IMR-90 (cell line): ENCODE results near the gene NKX1-1. TPM values are rescaled to one million over a fixed set of nuclear protein-coding genes. Genes with fewer than 3 reads are reported as not detected.

Experiments
- ATAC-seq: fragments of 200-7000 bp; cut with Tn5 transposase; 2 replicates; pipeline ENCODE4 v1.9.1; 2020; ENCODE audit warnings: low read depth, mild to moderate bottlenecking, moderate library complexity
- BruUV-seq: library from RNA; stranded (reverse); fragments of 400-500 nt; replicated peaks from 2 replicates; lab custom pipeline; 2021; lab: Mats Ljungman, UMichigan
- CTCF ChIA-PET: fragments of 300-600 bp; formaldehyde crosslinking; extraction: SDS; loops from one replicate; lab custom pipeline; 2021; ENCODE audit warnings: antibody characterized with exemption; lab: Yijun Ruan, JAX
- POLR2A ChIA-PET: fragments of 300-600 bp; sonication (Branson Sonifier 250); formaldehyde crosslinking; loops from one replicate; lab custom pipeline; 2022; ENCODE audit warnings: antibody characterized with exemption; ENCODE audit not compliant: unreplicated experiment; lab: Charles Lee
- DNase-seq: peaks from one replicate; pipeline ENCODE4 v3.0.0; 2013
- H2AFZ ChIP-seq: replicated peaks from 2 replicates; pipeline ENCODE3; 2013; ENCODE audit warnings: low read length, mild to moderate bottlenecking; ENCODE audit not compliant: poor library complexity
- H2AK5ac ChIP-seq: 2 replicates; pipeline ENCODE4 v1.6.1; 2013; ENCODE audit warnings: low read depth, low read length, inconsistent platforms
- H2AK9ac ChIP-seq: replicated peaks from 2 replicates; pipeline ENCODE3; 2013; ENCODE audit warnings: mild to moderate bottlenecking, low read depth, low read length, moderate library complexity; ENCODE audit not compliant: poor library complexity
- H2BK120ac ChIP-seq: 2 replicates; pipeline ENCODE4 v1.6.1; 2013; ENCODE audit warnings: low read depth, low read length, inconsistent platforms
- H2BK15ac ChIP-seq: 3 replicates; pipeline ENCODE4 v1.6.1; 2013; ENCODE audit warnings: low read depth, low read length, inconsistent platforms
- H2BK20ac ChIP-seq: 2 replicates; pipeline ENCODE4 v1.6.1; 2013; ENCODE audit warnings: low read depth, mild to moderate bottlenecking, inconsistent platforms, low read length, moderate library complexity
- H2BK5ac ChIP-seq: 2 replicates; pipeline ENCODE4 v1.6.1; 2013; ENCODE audit warnings: mild to moderate bottlenecking, low read depth, low read length, inconsistent platforms; ENCODE audit not compliant: poor library complexity, severe bottlenecking
- H3K14ac ChIP-seq: replicated peaks from 2 replicates; pipeline ENCODE4 v1.6.1; 2013; ENCODE audit warnings: low read depth, low read length, inconsistent platforms
- H3K18ac ChIP-seq: 2 replicates; pipeline ENCODE4 v1.6.1; 2013; ENCODE audit warnings: low read depth, low read length, control low read depth
- H3K23ac ChIP-seq: 2 replicates; pipeline ENCODE4 v1.6.1; 2013; ENCODE audit warnings: low read depth, low read length, inconsistent platforms
- H3K27ac ChIP-seq: 2 replicates; pipeline ENCODE4 v1.5.1; 2013; ENCODE audit warnings: mild to moderate bottlenecking, control low read depth, low read length; ENCODE audit not compliant: insufficient read depth
- H3K27me3 ChIP-seq: 2 replicates; pipeline ENCODE4 v1.6.1; 2013; ENCODE audit warnings: low read length; ENCODE audit not compliant: control insufficient read depth, insufficient read depth
- H3K36me3 ChIP-seq: 2 replicates; pipeline ENCODE4 v1.6.1; 2013; ENCODE audit warnings: low read length, mixed read lengths; ENCODE audit not compliant: control insufficient read depth, insufficient read depth
- H3K4ac ChIP-seq: 2 replicates; pipeline ENCODE4 v1.6.1; 2013; ENCODE audit warnings: low read depth, low read length, inconsistent platforms
- H3K4me1 ChIP-seq: 2 replicates; pipeline ENCODE4 v1.6.1; 2013; ENCODE audit warnings: low read length, mixed read lengths; ENCODE audit not compliant: control insufficient read depth, insufficient read depth
- H3K4me2 ChIP-seq: 2 replicates; pipeline ENCODE4 v1.6.1; 2013; ENCODE audit warnings: low read depth, mild to moderate bottlenecking, control low read depth, low read length, moderate library complexity
- H3K4me3 ChIP-seq: 2 replicates; pipeline ENCODE4 v1.5.1; 2013; ENCODE audit warnings: low read depth, mild to moderate bottlenecking, control low read depth, low read length, moderate library complexity; ENCODE audit not compliant: insufficient read depth
- H3K56ac ChIP-seq: 2 replicates; pipeline ENCODE4 v1.6.1; 2013; ENCODE audit warnings: low read length, inconsistent platforms; ENCODE audit not compliant: insufficient read depth; ENCODE audit errors: extremely low read depth
- H3K79me1 ChIP-seq, 2 experiments: 2 replicates each; pipeline ENCODE4 v1.6.1; 2013; ENCODE audit warnings: low read length in 2 of 2, inconsistent platforms in 1 of 2, low read depth in 1 of 2
- H3K9ac ChIP-seq: 2 replicates; pipeline ENCODE4 v1.6.1; 2013; ENCODE audit warnings: low read depth, low read length, control low read depth
- H3K9me1 ChIP-seq: 2 replicates; pipeline ENCODE4 v1.6.1; 2013; ENCODE audit warnings: low read length, inconsistent platforms; ENCODE audit not compliant: insufficient read depth
- H3K9me3 ChIP-seq: 2 replicates; pipeline ENCODE4 v1.6.1; 2013; ENCODE audit warnings: low read length; ENCODE audit not compliant: control insufficient read depth, insufficient read depth
- H4K20me1 ChIP-seq: 2 replicates; pipeline ENCODE4 v1.6.1; 2013; ENCODE audit warnings: low read length, inconsistent platforms; ENCODE audit not compliant: insufficient read depth
- H4K5ac ChIP-seq: 2 replicates; pipeline ENCODE4 v1.6.1; 2013; ENCODE audit warnings: mild to moderate bottlenecking, low read depth, low read length, control low read depth
- H4K8ac ChIP-seq, 2 experiments: 2 replicates each; pipeline ENCODE4 v1.6.1; 2013; ENCODE audit warnings: low read depth in 2 of 2, low read length in 2 of 2, control low read depth in 1 of 2, inconsistent platforms in 1 of 2
- H4K91ac ChIP-seq: 2 replicates; pipeline ENCODE4 v1.6.1; 2013; ENCODE audit warnings: low read depth, low read length, inconsistent platforms; ENCODE audit not compliant: insufficient read depth
- BHLHE40 ChIP-seq: fragments of 150-350 bp; IDR thresholded peaks from 2 replicates; pipeline ENCODE4 v1.6.1; 2016; ENCODE audit warnings: mild to moderate bottlenecking, low read depth, low read length
- CEBPB ChIP-seq: IDR thresholded peaks from 2 replicates; pipeline ENCODE4 v1.6.1; 2012; ENCODE audit warnings: low read depth, low read length, improper control_type of control experiment
- CHD1 ChIP-seq: IDR thresholded peaks from 2 replicates; pipeline ENCODE4 v1.6.1; 2012; ENCODE audit warnings: low read depth, low read length, improper control_type of control experiment
- FOS ChIP-seq: fragments of 150-350 bp; IDR thresholded peaks from 2 replicates; pipeline ENCODE4 v1.6.1; 2016; ENCODE audit warnings: low read depth, low read length
- MAFK ChIP-seq: IDR thresholded peaks from 2 replicates; pipeline ENCODE4 v1.6.1; 2012; ENCODE audit warnings: low read depth, low read length, improper control_type of control experiment
- MAZ ChIP-seq: IDR thresholded peaks from 2 replicates; pipeline ENCODE4 v1.6.1; 2012; ENCODE audit warnings: low read depth, mild to moderate bottlenecking, low read length, improper control_type of control experiment, moderate library complexity, borderline replicate concordance
- MXI1 ChIP-seq: IDR thresholded peaks from 2 replicates; pipeline ENCODE4 v1.6.1; 2012; ENCODE audit warnings: low read depth, mild to moderate bottlenecking, low read length, moderate library complexity, borderline replicate concordance
- NFE2L2 ChIP-seq: fragments of 150-350 bp; IDR thresholded peaks from 2 replicates; pipeline ENCODE4 v1.6.1; 2016; ENCODE audit warnings: low read depth, mild to moderate bottlenecking, low read length
- POLR2A ChIP-seq: IDR thresholded peaks from 2 replicates; pipeline ENCODE4 v1.6.1; 2012; ENCODE audit warnings: mild to moderate bottlenecking, low read depth, low read length
- RAD21 ChIP-seq: IDR thresholded peaks from 2 replicates; pipeline ENCODE4 v1.6.1; 2012; ENCODE audit warnings: low read length, improper control_type of control experiment
- RCOR1 ChIP-seq: IDR thresholded peaks from 2 replicates; pipeline ENCODE4 v1.6.1; 2012; ENCODE audit warnings: mild to moderate bottlenecking, low read length, improper control_type of control experiment; ENCODE audit not compliant: insufficient replicate concordance
- RFX5 ChIP-seq: IDR thresholded peaks from 2 replicates; pipeline ENCODE4 v1.8.0; 2012; ENCODE audit warnings: low read depth, mild to moderate bottlenecking, low read length, moderate library complexity
- SMC3 ChIP-seq: fragments of 150-350 bp; IDR thresholded peaks from 2 replicates; pipeline ENCODE4 v1.6.1; 2016; ENCODE audit warnings: low read depth, mild to moderate bottlenecking, antibody characterized with exemption, low read length, moderate library complexity
- USF2 ChIP-seq: fragments of 150-350 bp; IDR thresholded peaks from 2 replicates; pipeline ENCODE4 v1.6.1; 2017; ENCODE audit warnings: mild to moderate bottlenecking, antibody characterized with exemption, low read length, low read depth
- WGBS, 2 experiments: methylation state at CpG; one replicate each; pipeline versions ENCODE4 v1.1.5 to v1.1.7; 2013; ENCODE audit warnings: missing lambda C conversion rate in 2 of 2; ENCODE audit not compliant: insufficient read length in 1 of 2; ENCODE audit errors: extremely low coverage in 2 of 2; 5-methylcytosine and 5-hydroxymethylcytosine counted together
- dilution Hi-C: fragments of 300-500 bp; cut with HindIII; formaldehyde crosslinking; loops from one replicate; pipeline ENCODE4 v1.14.3; 2018; ENCODE audit warnings: low sequenced_read_pairs; ENCODE audit not compliant: unreplicated experiment
- in situ Hi-C: fragments of 300-500 bp; cut with MboI; formaldehyde crosslinking; loops from 3 replicates; pipeline ENCODE4 v1.14.3; 2019; ENCODE audit warnings: low sequenced_read_pairs, inconsistent platforms, mixed read lengths
- intact Hi-C: fragments of 100-400 bp; cut with micrococcal nuclease; formaldehyde crosslinking; loops from 2 replicates; pipeline ENCODE4 v1.10.0; 2022
- polyA plus RNA-seq, 3 experiments: library from polyadenylated mRNA; depleted of rRNA; stranded (reverse); fragments of >200 nt; gene quantifications; 2 replicates each; pipeline ENCODE4 v1.2.3, GENCODE V29; 2012; ENCODE audit warnings: low replicate concordance in 1 of 3
- total RNA-seq: library from RNA; depleted of rRNA; stranded (reverse); fragments of >200 nt; gene quantifications from 2 replicates; pipeline ENCODE4 v1.2.3, GENCODE V29; 2012
- TF ChIP-seq, protein P1 (sequence below): fragments of 150-350 bp; IDR thresholded peaks from 2 replicates; pipeline ENCODE4 v1.6.1; 2016; ENCODE audit warnings: low read depth, mild to moderate bottlenecking, low read length, moderate library complexity, borderline replicate concordance
- TF ChIP-seq, protein P2 (sequence below): conservative IDR thresholded peaks from 2 replicates; pipeline ENCODE4 v1.5.1; 2012; ENCODE audit warnings: mild to moderate bottlenecking, low read depth, low read length, improper control_type of control experiment

Gene NKX1-1
- total and polyA plus RNA-seq, 2 of the 4 experiments (the other 2 are of a cell fraction), result not detected

GRCh38 chr4:1449475-1449832, 43.2 kb upstream of the NKX1-1 start:
- H3K23ac ChIP-seq, result no peak overlapping the region
- H2AK5ac ChIP-seq, result no peak overlapping the region
- no peak overlapping the region for H4K8ac ChIP-seq
- H2BK15ac ChIP-seq, result no peak overlapping the region
- no peaks in the 10 kb centered on the region for H3K79me1 ChIP-seq
- BruUV-seq, result no TSS peak
- no peak overlapping the region for H2BK120ac ChIP-seq
- H3K9me1 ChIP-seq, result no peaks in the 10 kb centered on the region
- no peaks in the 10 kb centered on the region for H4K20me1 ChIP-seq
- peaks cover 2% of the 10 kb centered on the region; the same call in 1 of the 2 replicates for H3K27me3 ChIP-seq
- H3K18ac ChIP-seq, result no peak overlapping the region
- H3K4me1 ChIP-seq, result no peaks in the 10 kb centered on the region
- H3K4me2 ChIP-seq, result no peak overlapping the region
- H3K56ac ChIP-seq, result no peak overlapping the region
- no peak overlapping the region for H4K5ac ChIP-seq
- ChIA-PET POLR2A (no interaction called here), CTCF (no interaction called here)
- H3K14ac ChIP-seq, result no peak overlapping the region
- TF ChIP-seq MAFK (no peak), MAZ (no peak), CHD1 (no peak), NFE2L2 (no peak), USF2 (no peak), FOS (no peak), CEBPB (no peak), MXI1 (no peak), RCOR1 (no peak), POLR2A (no peak), BHLHE40 (no peak), RFX5 (no peak), RAD21 (no peak), SMC3 (no peak)
- TF ChIP-seq, protein P1, sequence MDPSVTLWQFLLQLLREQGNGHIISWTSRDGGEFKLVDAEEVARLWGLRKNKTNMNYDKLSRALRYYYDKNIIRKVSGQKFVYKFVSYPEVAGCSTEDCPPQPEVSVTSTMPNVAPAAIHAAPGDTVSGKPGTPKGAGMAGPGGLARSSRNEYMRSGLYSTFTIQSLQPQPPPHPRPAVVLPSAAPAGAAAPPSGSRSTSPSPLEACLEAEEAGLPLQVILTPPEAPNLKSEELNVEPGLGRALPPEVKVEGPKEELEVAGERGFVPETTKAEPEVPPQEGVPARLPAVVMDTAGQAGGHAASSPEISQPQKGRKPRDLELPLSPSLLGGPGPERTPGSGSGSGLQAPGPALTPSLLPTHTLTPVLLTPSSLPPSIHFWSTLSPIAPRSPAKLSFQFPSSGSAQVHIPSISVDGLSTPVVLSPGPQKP, result no peak
- TF ChIP-seq, protein P2, sequence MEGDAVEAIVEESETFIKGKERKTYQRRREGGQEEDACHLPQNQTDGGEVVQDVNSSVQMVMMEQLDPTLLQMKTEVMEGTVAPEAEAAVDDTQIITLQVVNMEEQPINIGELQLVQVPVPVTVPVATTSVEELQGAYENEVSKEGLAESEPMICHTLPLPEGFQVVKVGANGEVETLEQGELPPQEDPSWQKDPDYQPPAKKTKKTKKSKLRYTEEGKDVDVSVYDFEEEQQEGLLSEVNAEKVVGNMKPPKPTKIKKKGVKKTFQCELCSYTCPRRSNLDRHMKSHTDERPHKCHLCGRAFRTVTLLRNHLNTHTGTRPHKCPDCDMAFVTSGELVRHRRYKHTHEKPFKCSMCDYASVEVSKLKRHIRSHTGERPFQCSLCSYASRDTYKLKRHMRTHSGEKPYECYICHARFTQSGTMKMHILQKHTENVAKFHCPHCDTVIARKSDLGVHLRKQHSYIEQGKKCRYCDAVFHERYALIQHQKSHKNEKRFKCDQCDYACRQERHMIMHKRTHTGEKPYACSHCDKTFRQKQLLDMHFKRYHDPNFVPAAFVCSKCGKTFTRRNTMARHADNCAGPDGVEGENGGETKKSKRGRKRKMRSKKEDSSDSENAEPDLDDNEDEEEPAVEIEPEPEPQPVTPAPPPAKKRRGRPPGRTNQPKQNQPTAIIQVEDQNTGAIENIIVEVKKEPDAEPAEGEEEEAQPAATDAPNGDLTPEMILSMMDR, result no peak
- no peak overlapping the region for H3K9ac ChIP-seq
- no peak overlapping the region for H2AK9ac ChIP-seq
- no peak overlapping the region for H3K4ac ChIP-seq
- intact Hi-C loops, result no loop called here
- H2BK5ac ChIP-seq, result no peak overlapping the region
- H2BK20ac ChIP-seq, result no peak overlapping the region
- WGBS, 2 experiments, result no CpG with 5 or more reads among the region's 12 CpGs
- H3K27ac ChIP-seq, result no peak overlapping the region
- H3K9me3 ChIP-seq, result peaks cover 3% of the 10 kb centered on the region; the same call in 1 of the 2 replicates
- H3K36me3 ChIP-seq, result no peaks in the 10 kb centered on the region
- ATAC-seq, result no peak
- no peak overlapping the region for H2AFZ ChIP-seq
- dilution Hi-C loops, result no loop called here
- DNase-seq, result no peak
- no peak overlapping the region for H4K91ac ChIP-seq
- H3K4me3 ChIP-seq, result no peak overlapping the region
- in situ Hi-C loops, result no loop called here
